Mucosa of descending colon (tissue), 3 donors: ENCODE measurements around the gene IL1RAPL2. TPM values are rescaled to one million over a fixed set of nuclear protein-coding genes. Genes with fewer than 3 reads are reported as not detected.

ENCODE experiments used
- ATAC-seq: fragments of 200-7000 bp; cut with Tn5 transposase; one replicate; pipeline ENCODE4 v1.9.1; 2020; ENCODE audit warnings: mild to moderate bottlenecking, moderate library complexity
- DNase-seq, 3 donors: peaks; one replicate each; pipeline ENCODE4 v3.0.0-alpha.2; 2020
- H3K36me3 ChIP-seq: fragments of 200-600 bp; one replicate; pipeline ENCODE4 v1.8.0; 2021; ENCODE audit warnings: low read depth, mild to moderate bottlenecking
- H3K4me1 ChIP-seq: fragments of 200-600 bp; one replicate; pipeline ENCODE4 v1.8.0; 2021; ENCODE audit warnings: low read depth, mild to moderate bottlenecking
- H3K4me3 ChIP-seq: fragments of 200-600 bp; one replicate; pipeline ENCODE4 v1.8.0; 2021; ENCODE audit warnings: mild to moderate bottlenecking
- H3K9me3 ChIP-seq: fragments of 200-600 bp; one replicate; pipeline ENCODE4 v1.8.0; 2021; ENCODE audit warnings: mild to moderate bottlenecking
- CTCF ChIP-seq: fragments of 200-600 bp; IDR thresholded peaks from one replicate; pipeline ENCODE4 v1.8.0; 2022; ENCODE audit warnings: antibody characterized with exemption, mild to moderate bottlenecking
- intact Hi-C, 2 donors: fragments of 100-400 bp; cut with DNase I in 1 of 2; cut with micrococcal nuclease in 1 of 2; formaldehyde crosslinking; loops; one replicate each; pipeline versions ENCODE4 v1.11.0 to v1.11.1; 2022; cut with DNase I, micrococcal nuclease
- total RNA-seq, 3 donors: library from RNA; stranded (reverse); fragmentation: NEBNext Ultra II Directional in 2 of 3; extraction: Animal tissue kit (Norgen Biotek cat#: 25700) in 2 of 3; gene quantifications; one replicate each; pipeline versions ENCODE4 v1.2.1 to v1.2.4, GENCODE V29; 2021 to 2023
- donor health status: DM: no; HTN: no; CAD: no; lungs with moderate emphysema.
- donor health status: DM: no; HTN: no; CAD: no.
- donor health status: DM: no; HTN: yes; CAD: no.

Gene IL1RAPL2
- total RNA-seq, 3 donors from 2014 or later = 0.19 TPM; not detected in 2

- Histone ChIP-seq H3K36me3 (no peaks in the 10 kb centered on the region), H3K4me1 (no peaks in the 10 kb centered on the region), H3K4me3 (no peak overlapping the region), H3K9me3 (no peaks in the 10 kb centered on the region)
- DNase-seq = no peak
- no peak for ATAC-seq
- intact Hi-C loops = no loop called here
- TF ChIP-seq CTCF = no peak
Measured at GRCh38 chrX:105645667-105646357, 1079.8 kb downstream of the IL1RAPL2 start.

- TF ChIP-seq CTCF = no peak
- Histone ChIP-seq H3K9me3 (no peaks in the 10 kb centered on the region), H3K36me3 (no peaks in the 10 kb centered on the region), H3K4me1 (no peaks in the 10 kb centered on the region), H3K4me3 (no peak overlapping the region)
- DNase-seq (no peak), ATAC-seq (no peak)
- intact Hi-C loops = no loop called here
Measured at GRCh38 chrX:105646592-105647372, 1080.8 kb downstream of the IL1RAPL2 start.

GRCh38 chrX:105647749-105648148 lies 1081.8 kb downstream of the IL1RAPL2 start:
- Histone ChIP-seq H3K4me3 (no peak overlapping the region), H3K36me3 (no peaks in the 10 kb centered on the region), H3K9me3 (no peaks in the 10 kb centered on the region), H3K4me1 (no peaks in the 10 kb centered on the region)
- ATAC-seq = no peak
- intact Hi-C loops = no loop called here
- TF ChIP-seq CTCF = no peak
- DNase-seq = no peak

GRCh38 chrX:105648732-105649131 lies 1082.7 kb downstream of the IL1RAPL2 start:
- DNase-seq (no peak), ATAC-seq (no peak)
- H3K9me3 ChIP-seq = no peaks in the 10 kb centered on the region
- H3K4me1 ChIP-seq = no peaks in the 10 kb centered on the region
- no peak for TF ChIP-seq CTCF
- no peak overlapping the region for H3K4me3 ChIP-seq
- no peaks in the 10 kb centered on the region for H3K36me3 ChIP-seq
- intact Hi-C loops = no loop called here

- DNase-seq = no peak
- Histone ChIP-seq H3K9me3 (no peaks in the 10 kb centered on the region), H3K4me3 (no peak overlapping the region), H3K36me3 (no peaks in the 10 kb centered on the region), H3K4me1 (no peaks in the 10 kb centered on the region)
- TF ChIP-seq CTCF = no peak
- ATAC-seq = no peak
- intact Hi-C loops = no loop called here
Measured at GRCh38 chrX:105650577-105650976, 1084.6 kb downstream of the IL1RAPL2 start.
